Lower leg skin (tissue), 3 donors: ENCODE results near the gene CTBP1.

Experiments used
- CTCF ChIP-seq, 3 donors: fragments of 450-650 bp; IDR thresholded peaks; one replicate each; pipeline ENCODE4 v1.5.1; 2016; ENCODE audit warnings: antibody characterized with exemption in 3 of 3, mild to moderate bottlenecking in 3 of 3, moderate library complexity in 2 of 3
- POLR2A ChIP-seq, 2 donors: fragments of 450-650 bp; IDR thresholded peaks; one replicate each; pipeline ENCODE4 v1.6.1; 2016 to 2017; ENCODE audit warnings: antibody characterized with exemption in 2 of 2, mild to moderate bottlenecking in 1 of 2, moderate library complexity in 1 of 2

- TF ChIP-seq POLR2A (IDR thresholded peaks at IDR 0.05) = no peak
- TF ChIP-seq CTCF (IDR thresholded peaks at IDR 0.05) = no peak
Measured at GRCh38 chr4:1196421-1197183, 52.3 kb downstream of the CTBP1 start.
